Effector memory CD4-positive, alpha-beta T cell (primary cell): ENCODE data around the gene SIL1.

Experiments
- DNase-seq, 3 donors: peaks; one replicate each; pipeline ENCODE4 v3.0.0-alpha.2; 2020
- H3K27ac ChIP-seq: 2 replicates; pipeline ENCODE4 v1.7.0; 2013; ENCODE audit warnings: mild to moderate bottlenecking, low read length, moderate library complexity; ENCODE audit not compliant: insufficient read depth, poor library complexity, severe bottlenecking
- H3K27me3 ChIP-seq: replicated peaks from 2 replicates; pipeline ENCODE4 v1.7.0; 2013; ENCODE audit warnings: mild to moderate bottlenecking, low read length; ENCODE audit not compliant: insufficient read depth, control insufficient read depth, poor library complexity, severe bottlenecking
- H3K36me3 ChIP-seq: 2 replicates; pipeline ENCODE4 v1.7.0; 2013; ENCODE audit warnings: mild to moderate bottlenecking, low read length, moderate library complexity; ENCODE audit not compliant: control insufficient read depth, insufficient read depth
- H3K4me1 ChIP-seq: 2 replicates; pipeline ENCODE4 v1.7.0; 2013; ENCODE audit warnings: low read length, mild to moderate bottlenecking; ENCODE audit not compliant: control insufficient read depth, insufficient read depth, poor library complexity, severe bottlenecking
- H3K4me3 ChIP-seq: 2 replicates; pipeline ENCODE4 v1.7.0; 2013; ENCODE audit warnings: low read length, low read depth, mild to moderate bottlenecking; ENCODE audit not compliant: insufficient read depth, poor library complexity, severe bottlenecking
- H3K9me3 ChIP-seq: 2 replicates; pipeline ENCODE4 v1.7.0; 2013; ENCODE audit warnings: mild to moderate bottlenecking, low read length, moderate library complexity; ENCODE audit not compliant: control insufficient read depth

SIL1 gene

DNA sequence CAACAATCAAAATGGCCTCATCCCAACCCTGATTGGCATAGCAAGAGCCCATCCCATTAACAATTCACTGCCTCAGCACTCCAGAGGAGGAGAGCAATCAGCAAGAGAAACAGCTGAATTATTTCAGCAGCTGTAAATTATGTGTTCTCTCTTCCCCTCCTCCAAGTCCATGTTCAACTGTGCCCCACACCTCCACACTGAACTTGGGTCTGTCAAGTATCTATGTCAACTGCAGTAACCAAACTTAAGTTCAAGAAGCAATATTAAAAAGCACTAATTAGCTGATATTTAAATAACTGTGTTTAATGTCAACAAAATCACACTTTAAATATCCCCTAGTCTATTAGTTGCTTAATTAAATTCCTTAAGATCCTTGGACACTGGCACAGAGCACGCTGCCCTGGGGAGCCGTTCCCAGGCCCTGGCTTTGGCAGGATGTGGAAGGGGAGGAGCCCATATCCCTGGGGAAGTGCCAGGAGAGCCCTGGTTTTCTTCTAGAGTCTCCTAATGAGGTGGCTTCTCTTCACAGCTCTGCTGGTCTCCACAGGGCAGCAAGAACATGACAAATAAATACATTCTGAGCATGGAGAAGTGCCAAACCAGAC, 50.6 kb downstream of the SIL1 start:
- no peak overlapping the region for H3K27ac ChIP-seq
- no peaks in the 10 kb centered on the region for H3K4me1 ChIP-seq
- no peak overlapping the region for H3K4me3 ChIP-seq
- H3K36me3 ChIP-seq, result no peaks in the 10 kb centered on the region
- DNase-seq, result no peak
- no peaks in the 10 kb centered on the region for H3K27me3 ChIP-seq
- H3K9me3 ChIP-seq, result no peaks in the 10 kb centered on the region

DNA sequence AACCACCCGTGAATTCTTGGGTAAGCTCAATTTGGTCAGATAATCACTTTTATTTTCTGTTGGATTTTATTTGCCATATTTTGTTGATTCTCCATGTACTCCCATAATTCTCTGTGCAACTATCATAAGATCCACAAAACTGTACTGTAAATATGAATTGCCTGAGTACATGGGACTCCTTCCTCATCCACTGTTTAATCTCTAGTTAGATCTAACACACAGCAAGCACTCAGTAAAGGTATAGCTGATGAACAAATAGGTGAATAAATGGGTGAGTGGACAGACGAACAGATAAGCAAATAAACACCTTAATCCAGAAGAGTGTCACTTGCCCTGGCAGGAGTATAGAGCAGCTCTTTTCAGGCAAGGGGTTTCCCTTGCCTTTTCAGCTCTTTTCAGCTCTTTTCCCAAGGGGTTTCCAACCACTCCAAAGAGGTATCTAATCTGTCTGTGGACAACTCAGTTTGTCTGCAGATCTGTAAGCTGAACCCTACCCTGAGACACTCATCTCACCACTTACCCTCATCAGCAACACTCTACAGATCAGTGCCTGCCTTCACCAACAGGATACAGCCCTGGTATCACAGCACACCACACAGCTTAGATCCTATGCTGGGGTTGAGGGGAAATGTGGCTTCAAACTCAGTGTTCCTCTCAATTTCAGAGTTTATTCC, 51.2 kb downstream of the SIL1 start:
- no peak for DNase-seq
- Histone ChIP-seq H3K27ac (no peak overlapping the region), H3K4me1 (no peaks in the 10 kb centered on the region), H3K4me3 (no peak overlapping the region), H3K9me3 (no peaks in the 10 kb centered on the region), H3K36me3 (no peaks in the 10 kb centered on the region), H3K27me3 (no peaks in the 10 kb centered on the region)

DNA sequence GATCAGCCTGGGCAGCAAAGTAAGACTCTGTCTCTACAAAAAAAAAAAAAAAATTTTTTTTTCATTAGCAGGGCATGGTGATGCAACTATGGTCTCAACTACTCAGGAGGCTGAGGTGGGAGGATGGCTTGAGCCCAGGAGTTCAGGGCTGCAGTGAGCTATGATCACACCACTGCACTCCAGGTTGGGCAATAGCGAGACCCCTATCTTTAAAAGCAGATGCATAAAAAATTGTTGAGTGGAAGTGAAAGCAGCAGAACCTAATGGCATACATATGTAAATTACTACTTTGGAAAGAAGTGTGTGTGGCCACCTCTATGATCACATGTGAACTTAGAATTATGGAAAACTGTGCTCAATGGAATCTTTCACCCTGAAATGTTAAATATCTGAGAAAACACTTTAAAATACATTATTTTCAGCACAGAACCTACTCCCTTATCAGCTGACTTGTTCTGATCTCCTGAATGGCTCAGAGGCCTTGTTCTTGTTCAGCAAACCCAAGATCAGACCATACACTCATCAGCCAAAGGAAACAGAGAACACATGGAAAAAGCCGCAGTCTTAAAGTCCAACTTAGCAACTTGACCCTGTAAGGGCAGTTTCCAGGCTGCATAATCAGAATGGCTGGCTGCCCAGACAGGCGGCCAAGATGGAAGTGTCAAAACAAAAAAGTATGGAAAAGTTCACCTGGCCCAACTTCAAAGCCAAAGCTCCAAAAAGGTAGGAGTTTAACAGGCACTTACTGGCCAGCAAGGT, 56.5 kb downstream of the SIL1 start:
- Histone ChIP-seq H3K27me3 (no peaks in the 10 kb centered on the region), H3K9me3 (no peaks in the 10 kb centered on the region), H3K4me3 (no peak overlapping the region), H3K4me1 (no peaks in the 10 kb centered on the region), H3K27ac (no peak overlapping the region), H3K36me3 (no peaks in the 10 kb centered on the region)
- DNase-seq, result no peak

DNA sequence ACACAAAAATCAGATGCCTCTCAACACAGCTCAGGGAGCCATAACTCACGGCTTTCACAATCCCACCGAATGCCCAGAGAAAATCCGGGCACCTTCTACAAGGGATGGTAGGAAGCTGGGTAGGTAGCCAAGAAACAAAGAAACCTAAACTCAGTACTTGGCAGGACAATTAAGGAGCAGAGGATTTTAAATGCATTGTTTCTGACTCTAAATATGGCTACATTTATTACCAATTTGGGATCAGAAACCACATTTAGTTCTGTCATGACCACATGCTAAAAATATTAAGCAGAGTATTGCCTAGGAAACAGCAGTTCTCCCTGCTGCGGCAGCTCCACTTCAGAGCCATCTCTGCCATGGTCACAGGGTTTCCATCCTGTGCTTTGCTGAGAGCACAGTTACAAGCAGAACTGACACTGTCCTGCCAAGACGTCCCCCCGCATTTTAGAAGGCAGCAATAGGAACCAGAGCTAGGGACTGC, 57.5 kb downstream of the SIL1 start:
- Histone ChIP-seq H3K27ac (no peak overlapping the region), H3K4me1 (no peaks in the 10 kb centered on the region), H3K36me3 (no peaks in the 10 kb centered on the region), H3K27me3 (no peaks in the 10 kb centered on the region), H3K9me3 (no peaks in the 10 kb centered on the region), H3K4me3 (no peak overlapping the region)
- no peak for DNase-seq

DNA sequence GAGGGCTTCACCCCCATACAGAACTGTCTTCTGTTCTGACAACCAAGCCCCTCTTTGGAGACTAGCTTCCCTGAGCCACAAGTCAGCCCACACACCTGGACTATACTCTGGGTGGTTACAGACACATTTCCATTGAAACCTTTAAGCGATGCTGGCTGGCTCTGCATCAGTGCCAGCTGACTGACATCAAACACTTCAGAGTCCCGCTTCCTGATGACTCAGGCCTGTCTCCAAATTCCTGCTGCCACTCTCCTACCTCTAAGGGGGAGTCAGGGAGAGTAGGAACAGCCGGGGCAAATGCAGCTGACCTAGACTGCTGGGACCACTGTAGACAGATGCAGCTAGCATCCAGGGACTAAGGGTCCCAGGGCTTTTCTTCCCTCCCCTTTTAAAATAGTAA, 59.4 kb downstream of the SIL1 start:
- Histone ChIP-seq H3K27me3 (no peaks in the 10 kb centered on the region), H3K27ac (no peak overlapping the region), H3K36me3 (no peaks in the 10 kb centered on the region), H3K4me3 (no peak overlapping the region), H3K9me3 (no peaks in the 10 kb centered on the region), H3K4me1 (no peaks in the 10 kb centered on the region)
- no peak for DNase-seq

DNA sequence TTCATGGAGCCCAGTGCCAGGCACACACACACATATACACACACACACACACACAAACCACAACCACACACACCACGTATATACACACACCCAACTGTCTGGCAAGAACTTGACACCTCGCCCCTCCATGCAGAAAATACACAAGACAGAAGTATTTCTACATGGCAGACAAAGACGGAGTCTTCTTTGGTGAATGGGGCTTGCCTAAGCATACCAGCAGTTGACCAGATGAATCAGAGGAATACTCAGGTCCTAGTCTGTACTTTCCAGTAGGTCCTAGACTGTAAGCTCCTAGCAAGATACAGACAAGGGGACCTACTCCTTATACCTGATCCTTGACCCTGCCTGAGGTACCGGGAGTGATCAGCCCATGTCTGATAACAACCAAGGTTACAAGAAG, 60.1 kb downstream of the SIL1 start:
- H3K36me3 ChIP-seq, result no peaks in the 10 kb centered on the region
- H3K9me3 ChIP-seq, result no peaks in the 10 kb centered on the region
- no peak overlapping the region for H3K27ac ChIP-seq
- DNase-seq, result no peak
- no peak overlapping the region for H3K4me3 ChIP-seq
- H3K4me1 ChIP-seq, result no peaks in the 10 kb centered on the region
- no peaks in the 10 kb centered on the region for H3K27me3 ChIP-seq

DNA sequence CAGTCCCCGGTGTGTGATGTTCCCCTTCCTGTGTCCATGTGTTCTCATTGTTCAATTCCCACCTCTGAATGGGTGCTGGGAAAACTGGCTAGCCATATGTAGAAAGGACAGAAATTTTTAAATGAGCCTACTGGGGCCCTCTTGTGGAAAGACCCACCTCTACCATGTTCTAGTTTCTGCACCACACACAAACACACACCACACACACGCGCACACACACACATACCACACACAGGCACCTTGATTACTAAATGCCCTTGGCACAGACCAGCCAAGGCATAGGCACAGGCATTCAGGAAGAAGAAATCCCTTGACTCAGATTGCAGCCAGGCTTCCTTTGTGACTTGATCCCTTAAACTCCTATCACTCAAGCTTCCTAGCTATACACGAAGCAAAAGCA, 60.5 kb downstream of the SIL1 start:
- H3K36me3 ChIP-seq, result no peaks in the 10 kb centered on the region
- H3K4me1 ChIP-seq, result no peaks in the 10 kb centered on the region
- no peak overlapping the region for H3K4me3 ChIP-seq
- no peaks in the 10 kb centered on the region for H3K27me3 ChIP-seq
- no peak for DNase-seq
- no peaks in the 10 kb centered on the region for H3K9me3 ChIP-seq
- H3K27ac ChIP-seq, result no peak overlapping the region

DNA sequence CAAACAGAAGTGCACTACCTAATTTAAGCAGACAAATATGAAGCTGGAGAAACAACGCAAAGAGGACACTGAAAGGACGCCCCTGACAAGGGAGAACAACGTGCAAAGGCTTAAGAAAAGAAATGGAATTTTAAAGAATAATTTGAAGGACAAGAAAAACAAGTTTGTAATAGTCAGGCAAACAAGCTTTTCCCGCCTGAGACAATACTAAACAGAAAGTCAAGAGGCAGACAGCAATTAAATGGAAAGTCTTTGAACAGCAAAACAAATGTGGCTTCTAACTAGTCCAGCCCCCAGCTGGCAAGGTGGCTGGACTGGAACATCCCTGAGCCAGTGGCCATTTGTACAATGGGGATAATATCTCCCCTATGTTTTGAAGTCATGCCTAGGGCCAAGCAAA, 63.3 kb downstream of the SIL1 start:
- Histone ChIP-seq H3K27ac (no peak overlapping the region), H3K27me3 (no peaks in the 10 kb centered on the region), H3K4me1 (no peaks in the 10 kb centered on the region), H3K4me3 (no peak overlapping the region), H3K36me3 (no peaks in the 10 kb centered on the region), H3K9me3 (no peaks in the 10 kb centered on the region)
- DNase-seq, result no peak

DNA sequence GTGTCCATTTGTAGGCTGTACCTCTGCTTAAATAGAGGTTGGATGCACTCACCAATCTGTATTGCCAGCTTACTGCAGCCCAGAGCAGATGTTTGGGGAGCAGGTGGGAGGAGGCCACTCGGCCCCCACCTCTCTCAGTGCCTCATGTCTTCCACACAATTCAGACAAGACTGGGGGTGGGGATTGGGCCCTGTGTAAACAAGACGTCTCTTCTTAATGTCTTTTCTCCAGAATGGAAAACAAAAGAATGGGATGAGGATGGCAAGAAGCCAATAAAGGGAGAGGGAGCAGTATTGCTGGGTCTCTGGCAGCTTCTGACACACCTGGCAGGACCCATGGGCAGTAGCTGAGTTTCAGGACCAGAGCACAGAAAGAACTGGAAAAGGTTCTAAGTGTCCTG, 64.9 kb downstream of the SIL1 start:
- no peak overlapping the region for H3K4me3 ChIP-seq

DNA sequence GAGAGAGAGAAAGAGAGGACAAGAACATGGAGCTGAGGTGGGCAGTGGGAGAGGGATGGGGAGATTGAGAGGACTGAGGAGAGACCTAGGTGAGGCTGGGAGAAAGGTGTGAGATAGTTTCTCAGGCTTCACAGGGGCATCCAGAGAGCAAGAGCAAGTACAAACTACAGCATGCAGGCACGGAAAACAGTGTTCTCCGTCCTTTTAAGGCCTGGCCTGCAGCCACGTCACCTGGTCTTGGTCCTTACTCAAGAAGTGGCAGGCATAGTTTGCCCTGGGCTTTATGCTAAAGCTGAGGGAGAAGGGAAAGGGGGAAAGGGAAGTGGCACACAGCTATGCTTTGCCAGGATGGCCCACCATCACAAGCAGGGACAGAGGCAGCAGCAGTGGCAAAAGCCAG, 65.7 kb downstream of the SIL1 start:
- H3K36me3 ChIP-seq, result no peaks in the 10 kb centered on the region
- H3K9me3 ChIP-seq, result no peaks in the 10 kb centered on the region
- H3K4me3 ChIP-seq, result no peak overlapping the region
- no peaks in the 10 kb centered on the region for H3K27me3 ChIP-seq
- no peaks in the 10 kb centered on the region for H3K4me1 ChIP-seq
- no peak for DNase-seq
- no peak overlapping the region for H3K27ac ChIP-seq

More for the DNA sequence above, 64.9 kb downstream of the SIL1 start:
- no peak overlapping the region for H3K27ac ChIP-seq
- H3K4me1 ChIP-seq, result no peaks in the 10 kb centered on the region
- DNase-seq, result no peak
- H3K9me3 ChIP-seq, result no peaks in the 10 kb centered on the region
- H3K27me3 ChIP-seq, result no peaks in the 10 kb centered on the region
- H3K36me3 ChIP-seq, result no peaks in the 10 kb centered on the region
